Psoas muscle (tissue), 8 donors: Measurements from ENCODE around the gene ACACA. TPM values are rescaled to one million over a fixed set of nuclear protein-coding genes. Genes with fewer than 3 reads are reported as not detected.

Source experiments
- ATAC-seq, 4 donors: fragments of 200-7000 bp; cut with Tn5 transposase; one replicate each; pipeline ENCODE4 v1.9.1; 2020; ENCODE audit warnings: moderate library complexity in 3 of 4, mild to moderate bottlenecking in 2 of 4
- DNase-seq, 2 donors: peaks; one replicate each; pipeline ENCODE4 v3.0.0-alpha.2; 2020
- H3K27ac ChIP-seq: fragments of 200-600 bp; one replicate; pipeline ENCODE4 v1.8.0; 2022
- H3K27me3 ChIP-seq, 3 donors: fragments of 200-600 bp in 1 of 3; one replicate each; pipeline versions ENCODE4 v1.6.1 to v1.8.0; 2013 to 2022; ENCODE audit warnings: low read length in 2 of 3, mild to moderate bottlenecking in 2 of 3, moderate library complexity in 1 of 3; ENCODE audit not compliant: insufficient read depth in 3 of 3
- H3K36me3 ChIP-seq, 2 donors: fragments of 200-600 bp in 1 of 2; one replicate each; pipeline versions ENCODE4 v1.6.1 to v1.8.0; 2013 to 2022; ENCODE audit warnings: low read depth in 1 of 2, mild to moderate bottlenecking in 1 of 2, moderate library complexity in 1 of 2; ENCODE audit not compliant: insufficient read depth in 1 of 2
- H3K4me1 ChIP-seq: fragments of 200-600 bp; one replicate; pipeline ENCODE4 v1.8.0; 2022
- H3K4me3 ChIP-seq: fragments of 200-600 bp; one replicate; pipeline ENCODE4 v1.8.0; 2022; ENCODE audit warnings: mild to moderate bottlenecking
- H3K9me3 ChIP-seq: fragments of 200-600 bp; one replicate; pipeline ENCODE4 v1.8.0; 2022
- CTCF ChIP-seq: fragments of 200-600 bp; IDR thresholded peaks from one replicate; pipeline ENCODE4 v1.8.0; 2022; ENCODE audit warnings: antibody characterized with exemption
- whole genome bisulfite sequencing, 3 donors: extraction: QIAGEN DNeasy Blood & Tissue Kit; methylation state at CpG; one replicate each; pipeline versions ENCODE4 v1.1.6 to v1.1.7; 2013; 5-methylcytosine and 5-hydroxymethylcytosine counted together
- intact Hi-C, 2 donors: fragments of 100-400 bp; cut with DNase I; formaldehyde crosslinking; loops; one replicate each; pipeline versions ENCODE4 v1.11.0 to v1.14.2; 2022
- polyA plus RNA-seq, 3 donors: library from polyadenylated mRNA; stranded (reverse); fragments of 200-250 nt; gene quantifications; one replicate each; pipeline ENCODE4 v1.2.3, GENCODE V29; 2013
- total RNA-seq, 4 donors: library from RNA; stranded (reverse); fragmentation: NEBNext Ultra II Directional in 2 of 4; extraction: Animal tissue kit (Norgen Biotek cat#: 25700) in 2 of 4; gene quantifications; one replicate each; pipeline versions ENCODE4 v1.2.1 to v1.2.4, GENCODE V29; 2021 to 2023
- donor health status: healthy with polysubstance abuse.
- donor health status: DM: no; HTN: no; CAD: no; lungs with moderate emphysema.
- donor health status: Bipolar disorder and iron deficiency.
- donor health status: healthy.
- donor health status: DM: yes; HTN: yes; CAD: no.
- donor health status: DM: no; HTN: no; CAD: no.
- donor health status: DM: no; HTN: no; CAD: no.
- donor health status: DM: yes; HTN: yes; CAD: no.

The ACACA gene
- total and polyA plus RNA-seq, 7 donors = 7.2 to 42.6 (median 21.5) TPM

- Histone ChIP-seq H3K4me1 (no peaks in the 10 kb centered on the region), H3K27ac (no peak overlapping the region), H3K9me3 (no peaks in the 10 kb centered on the region), H3K4me3 (no peak overlapping the region), H3K27me3 (no peaks in the 10 kb centered on the region), H3K36me3 (peaks cover 2 to 72% of the 10 kb centered on the region in 2 donors)
- ATAC-seq = no peak
- 70 to 79% (median 73%) methylated on average over 7 of the region's 7 CpGs for WGBS, 3 donors
- no peak for DNase-seq
- TF ChIP-seq CTCF = no peak
- intact Hi-C loops = no loop called here
Observed at GRCh38 chr17:37116671-37117185, 289.9 kb downstream of the ACACA start.

DNA sequence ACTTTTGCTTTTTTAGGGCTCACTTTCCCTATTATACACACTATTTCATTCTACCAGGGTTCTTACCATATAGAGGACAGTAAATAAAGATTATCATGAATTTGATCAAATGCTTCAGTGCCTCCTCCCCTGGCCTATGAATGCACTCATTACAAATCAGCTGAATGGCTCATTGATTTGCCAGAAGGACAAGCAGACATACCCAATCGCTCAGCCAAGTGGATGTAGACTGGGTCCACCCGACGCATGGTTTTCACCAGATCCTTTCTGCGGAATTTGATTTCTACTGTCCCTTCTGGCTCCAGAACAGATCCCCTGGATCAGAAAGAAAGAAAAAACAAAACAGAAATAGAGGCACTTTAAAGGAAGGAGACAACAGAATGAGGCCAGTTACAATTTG is 295.3 kb downstream of the ACACA start:
- intact Hi-C loops = no loop called here
- 97 to 98% (median 98%) methylated on average over 4 of the region's 4 CpGs for WGBS, 3 donors

DNA sequence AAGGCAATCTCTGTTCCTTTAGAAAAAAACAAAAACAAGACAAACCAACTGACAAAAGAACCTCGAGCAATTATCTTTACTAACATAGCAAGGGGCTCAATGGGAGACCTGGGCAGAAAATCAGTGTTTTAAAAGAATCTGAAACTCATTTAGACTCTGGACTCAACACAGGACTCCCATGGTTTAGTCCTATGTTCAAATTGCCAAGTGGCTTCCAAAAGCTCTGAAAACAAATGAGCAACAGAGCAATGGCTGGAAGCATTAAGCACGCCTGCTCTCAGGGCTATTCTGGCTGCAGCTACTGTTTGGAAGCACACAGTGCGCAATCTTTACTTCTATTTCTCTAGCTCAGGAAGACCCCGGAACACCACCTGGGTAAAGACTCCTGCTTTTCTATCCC is 295.9 kb downstream of the ACACA start:
- no peak for TF ChIP-seq CTCF
- H3K4me3 ChIP-seq = no peak overlapping the region

More for the DNA sequence above, 295.3 kb downstream of the ACACA start:
- Histone ChIP-seq H3K27me3 (no peaks in the 10 kb centered on the region), H3K4me1 (no peaks in the 10 kb centered on the region), H3K36me3 (peaks cover 5 to 68% of the 10 kb centered on the region in 2 donors), H3K4me3 (no peak overlapping the region), H3K27ac (no peak overlapping the region), H3K9me3 (no peaks in the 10 kb centered on the region)
- ATAC-seq (no peak), DNase-seq (no peak)
- TF ChIP-seq CTCF = no peak

DNA sequence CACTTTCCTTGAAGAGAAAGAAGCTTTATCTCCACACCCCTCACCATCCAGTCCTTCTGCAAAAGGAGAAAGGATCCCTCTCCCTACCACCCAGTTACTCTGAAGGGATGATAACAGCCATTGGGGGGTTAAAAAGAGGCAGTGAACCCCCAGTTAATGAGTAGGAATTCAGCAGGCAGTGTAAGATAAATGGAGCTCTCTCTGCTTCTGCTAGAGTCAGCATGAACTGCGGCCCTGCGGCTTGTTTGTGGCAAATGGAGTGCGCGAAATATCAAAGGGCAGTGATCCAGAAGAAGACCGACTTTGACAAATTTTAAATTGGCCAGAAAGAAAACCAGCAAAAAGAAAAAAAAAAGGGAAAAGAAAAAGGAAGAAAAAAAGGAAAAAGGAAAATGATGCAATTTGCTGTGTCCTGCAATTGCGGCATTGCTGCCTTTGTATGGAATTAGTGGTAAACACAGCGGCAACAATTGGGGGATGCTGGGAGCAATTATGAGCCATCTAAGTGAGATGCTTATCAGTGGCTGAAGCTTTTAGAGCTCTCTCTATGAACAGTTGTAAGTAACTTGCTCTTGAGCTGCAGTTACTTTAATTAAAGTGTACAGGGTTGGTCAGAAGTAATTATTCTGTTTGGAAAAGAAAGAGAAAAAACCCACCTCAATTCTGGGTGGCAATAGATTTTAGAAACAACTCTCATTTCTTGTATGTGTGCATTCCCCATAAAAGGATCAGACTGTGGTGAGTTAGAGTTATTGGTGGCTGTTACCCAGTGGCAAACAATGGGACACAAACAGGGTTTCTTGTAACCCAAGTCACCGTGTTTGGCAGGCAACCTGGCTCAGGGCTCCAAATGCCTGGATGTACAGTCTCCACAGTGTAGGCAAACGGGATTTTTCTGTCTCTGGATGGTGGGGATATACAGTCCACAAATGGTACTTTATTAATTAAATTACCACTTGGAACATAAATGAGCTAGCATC is 296.6 kb downstream of the ACACA start:
- DNase-seq = no peak
- Histone ChIP-seq H3K36me3 (peaks cover 5 to 68% of the 10 kb centered on the region in 2 donors), H3K27ac (no peak overlapping the region), H3K4me3 (no peak overlapping the region), H3K27me3 (no peaks in the 10 kb centered on the region), H3K9me3 (no peaks in the 10 kb centered on the region), H3K4me1 (no peaks in the 10 kb centered on the region)
- 70 to 81% (median 73%) methylated on average over 9 of the region's 9 CpGs for WGBS, 3 donors
- ATAC-seq = no peak
- TF ChIP-seq CTCF = no peak
- intact Hi-C loops = no loop called here

More for the DNA sequence above, 295.9 kb downstream of the ACACA start:
- intact Hi-C loops = no loop called here
- no peak overlapping the region for H3K27ac ChIP-seq
- H3K4me1 ChIP-seq = no peaks in the 10 kb centered on the region
- DNase-seq (no peak), ATAC-seq (no peak)
- H3K9me3 ChIP-seq = no peaks in the 10 kb centered on the region
- WGBS, 3 donors = 94 to 97% (median 96%) methylated on average over 4 of the region's 4 CpGs
- no peaks in the 10 kb centered on the region for H3K27me3 ChIP-seq
- peaks cover 5 to 64% of the 10 kb centered on the region in 2 donors for H3K36me3 ChIP-seq
